Choroid plexus epithelial cell (primary cell): ENCODE data around the gene ARHGAP31.
"Not testable (repeated sequence)": the region's sequence is repeated elsewhere in the genome, so short reads cannot be mapped to it uniquely, and the experiment has no call there.

Experiments
- DNase-seq: peaks from one replicate; pipeline ENCODE4 v3.0.0-alpha.2; 2010; ENCODE audit warnings: low read depth
- H3K4me3 ChIP-seq: 2 replicates; pipeline ENCODE4 v1.5.1; 2011; ENCODE audit warnings: low read depth, mild to moderate bottlenecking, control low read depth, low read length, moderate library complexity
- TF ChIP-seq, protein P1 (sequence below): conservative IDR thresholded peaks from 2 replicates; pipeline ENCODE4 v1.5.1; 2011; ENCODE audit warnings: low read depth, mild to moderate bottlenecking, control low read depth, inconsistent platforms, low read length, moderate library complexity

The ARHGAP31 gene

GRCh38 chr3:119318876-119319275 lies 24.7 kb downstream of the ARHGAP31 start:
- DNase-seq, result peak; percentile 87
- TF ChIP-seq, protein P1, sequence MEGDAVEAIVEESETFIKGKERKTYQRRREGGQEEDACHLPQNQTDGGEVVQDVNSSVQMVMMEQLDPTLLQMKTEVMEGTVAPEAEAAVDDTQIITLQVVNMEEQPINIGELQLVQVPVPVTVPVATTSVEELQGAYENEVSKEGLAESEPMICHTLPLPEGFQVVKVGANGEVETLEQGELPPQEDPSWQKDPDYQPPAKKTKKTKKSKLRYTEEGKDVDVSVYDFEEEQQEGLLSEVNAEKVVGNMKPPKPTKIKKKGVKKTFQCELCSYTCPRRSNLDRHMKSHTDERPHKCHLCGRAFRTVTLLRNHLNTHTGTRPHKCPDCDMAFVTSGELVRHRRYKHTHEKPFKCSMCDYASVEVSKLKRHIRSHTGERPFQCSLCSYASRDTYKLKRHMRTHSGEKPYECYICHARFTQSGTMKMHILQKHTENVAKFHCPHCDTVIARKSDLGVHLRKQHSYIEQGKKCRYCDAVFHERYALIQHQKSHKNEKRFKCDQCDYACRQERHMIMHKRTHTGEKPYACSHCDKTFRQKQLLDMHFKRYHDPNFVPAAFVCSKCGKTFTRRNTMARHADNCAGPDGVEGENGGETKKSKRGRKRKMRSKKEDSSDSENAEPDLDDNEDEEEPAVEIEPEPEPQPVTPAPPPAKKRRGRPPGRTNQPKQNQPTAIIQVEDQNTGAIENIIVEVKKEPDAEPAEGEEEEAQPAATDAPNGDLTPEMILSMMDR, result no peak
- H3K4me3 ChIP-seq, result no peak overlapping the region

- TF ChIP-seq, protein P1, result no peak
- H3K4me3 ChIP-seq, result no peak overlapping the region
- DNase-seq, result no peak
Measured at GRCh38 chr3:119319311-119319710, 25.1 kb downstream of the ARHGAP31 start.

DNA sequence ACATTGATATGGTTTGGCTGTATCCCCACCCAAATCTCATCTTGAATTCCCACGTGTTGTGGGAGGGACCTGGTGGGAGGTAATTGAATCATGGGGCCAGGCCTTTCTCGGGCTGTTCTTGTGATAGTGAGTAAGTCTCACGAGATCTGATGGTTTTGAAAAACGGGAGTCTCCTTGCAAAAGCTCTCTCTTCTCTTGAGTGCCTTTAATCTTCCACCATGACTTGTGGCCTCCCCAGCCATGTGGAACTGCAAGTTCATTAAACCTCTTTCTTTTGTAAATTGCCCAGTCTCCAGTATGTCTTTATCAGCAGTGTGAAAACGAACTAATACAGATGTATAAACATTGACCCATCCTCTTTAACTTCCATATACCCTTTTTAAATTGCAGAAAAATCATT lies 26.6 kb downstream of the ARHGAP31 start:
- H3K4me3 ChIP-seq, DNase-seq: not testable (repeated sequence)

GRCh38 chr3:119322021-119322834 lies 28.0 kb downstream of the ARHGAP31 start:
- no peak for DNase-seq
- TF ChIP-seq, protein P1, result peak; percentile 17
- peak overlapping the region; percentile 72 for H3K4me3 ChIP-seq

DNA sequence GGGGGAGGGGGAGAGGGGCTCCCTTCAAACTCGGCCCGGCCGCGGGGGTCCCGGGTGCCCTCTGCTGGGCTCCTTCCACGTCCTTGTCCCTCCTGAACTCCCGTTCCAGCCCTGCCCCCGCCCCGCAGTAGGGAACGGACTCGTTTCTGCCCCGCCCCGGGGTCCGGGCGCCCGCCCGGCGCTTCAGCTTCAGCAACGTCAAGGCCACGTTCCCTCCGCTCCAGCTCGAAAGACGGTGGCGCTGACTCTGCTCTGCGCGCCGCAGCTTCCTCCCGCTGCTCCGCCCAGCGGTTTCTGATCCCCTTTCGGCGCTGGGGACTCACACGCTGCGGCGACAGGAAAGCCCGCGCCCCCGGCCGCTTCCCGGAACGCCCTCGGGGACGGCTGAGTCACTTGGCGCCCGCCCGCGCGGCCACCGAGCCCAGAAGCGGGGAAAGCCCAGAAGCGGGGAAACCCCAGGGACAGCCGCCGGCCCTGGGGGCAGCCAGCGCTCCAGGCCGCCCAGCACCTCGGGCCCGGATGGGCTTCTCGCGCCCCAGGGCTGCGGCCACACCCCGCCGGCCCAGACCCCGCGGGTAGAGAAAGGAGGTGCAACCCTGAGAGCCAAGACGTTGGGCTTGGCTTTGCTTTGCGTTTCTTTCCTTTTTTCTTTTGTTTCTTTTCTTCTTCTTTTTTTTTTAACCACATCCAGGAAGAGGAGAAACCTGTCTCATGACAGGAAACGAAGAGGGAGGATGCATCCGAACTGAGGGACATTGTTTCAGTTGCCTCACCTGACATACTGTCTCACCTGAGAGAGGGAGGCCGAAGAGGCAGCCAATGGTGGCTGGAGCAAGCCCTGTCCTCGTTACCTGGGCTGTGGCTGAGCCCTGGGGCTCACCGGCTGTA lies 28.9 kb downstream of the ARHGAP31 start:
- TF ChIP-seq, protein P1, result no peak
- H3K4me3 ChIP-seq, result peak overlapping the region; percentile 72
- peak; percentile 82 for DNase-seq

GRCh38 chr3:119323723-119324085 lies 29.5 kb downstream of the ARHGAP31 start:
- peak overlapping the region; percentile 72 for H3K4me3 ChIP-seq
- TF ChIP-seq, protein P1, result no peak
- no peak for DNase-seq

DNA sequence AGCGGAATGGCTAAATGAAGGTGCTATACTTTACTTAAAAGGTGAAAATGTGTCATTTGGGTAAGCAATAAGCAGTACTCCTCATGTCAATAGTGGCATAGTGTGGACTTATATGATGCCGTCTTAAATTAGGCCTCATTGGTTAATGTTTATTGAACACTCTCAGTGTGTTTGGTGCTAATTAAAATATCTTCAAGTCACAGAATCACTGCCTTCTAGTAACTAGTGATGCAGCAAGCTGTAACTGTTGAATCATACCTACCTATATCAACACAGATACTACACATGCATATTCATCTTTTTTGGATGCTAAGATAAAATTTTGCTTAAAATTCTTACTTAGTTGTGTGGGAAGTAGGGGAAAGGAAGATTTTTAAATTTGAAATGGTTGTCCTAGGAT lies 30.7 kb downstream of the ARHGAP31 start:
- no peak for DNase-seq
- TF ChIP-seq, protein P1, result no peak
- no peak overlapping the region for H3K4me3 ChIP-seq
